Gastrocnemius medialis (tissue), 4 donors: ENCODE data around the gene PLXNA1.

Experiments used
- POLR2A ChIP-seq, 2 donors: fragments of 450-650 bp; IDR thresholded peaks; one replicate each; pipeline ENCODE4 v1.6.1; 2017; ENCODE audit warnings: antibody characterized with exemption in 2 of 2, mild to moderate bottlenecking in 2 of 2, moderate library complexity in 2 of 2
- TF ChIP-seq, protein P1 (sequence below), 5 experiments: fragments of 450-650 bp in 3 of 5; fragments of 200-600 bp in 2 of 5; sonication (generic) in 2 of 5; IDR thresholded peaks in 4 of 5; conservative IDR thresholded peaks in 1 of 5; 1 replicate in 4 of 5; 2 replicates in 1 of 5; pipeline ENCODE4 v1.5.1; 2016 to 2019; ENCODE audit warnings: antibody characterized with exemption in 5 of 5, mild to moderate bottlenecking in 3 of 5, moderate library complexity in 3 of 5

DNA sequence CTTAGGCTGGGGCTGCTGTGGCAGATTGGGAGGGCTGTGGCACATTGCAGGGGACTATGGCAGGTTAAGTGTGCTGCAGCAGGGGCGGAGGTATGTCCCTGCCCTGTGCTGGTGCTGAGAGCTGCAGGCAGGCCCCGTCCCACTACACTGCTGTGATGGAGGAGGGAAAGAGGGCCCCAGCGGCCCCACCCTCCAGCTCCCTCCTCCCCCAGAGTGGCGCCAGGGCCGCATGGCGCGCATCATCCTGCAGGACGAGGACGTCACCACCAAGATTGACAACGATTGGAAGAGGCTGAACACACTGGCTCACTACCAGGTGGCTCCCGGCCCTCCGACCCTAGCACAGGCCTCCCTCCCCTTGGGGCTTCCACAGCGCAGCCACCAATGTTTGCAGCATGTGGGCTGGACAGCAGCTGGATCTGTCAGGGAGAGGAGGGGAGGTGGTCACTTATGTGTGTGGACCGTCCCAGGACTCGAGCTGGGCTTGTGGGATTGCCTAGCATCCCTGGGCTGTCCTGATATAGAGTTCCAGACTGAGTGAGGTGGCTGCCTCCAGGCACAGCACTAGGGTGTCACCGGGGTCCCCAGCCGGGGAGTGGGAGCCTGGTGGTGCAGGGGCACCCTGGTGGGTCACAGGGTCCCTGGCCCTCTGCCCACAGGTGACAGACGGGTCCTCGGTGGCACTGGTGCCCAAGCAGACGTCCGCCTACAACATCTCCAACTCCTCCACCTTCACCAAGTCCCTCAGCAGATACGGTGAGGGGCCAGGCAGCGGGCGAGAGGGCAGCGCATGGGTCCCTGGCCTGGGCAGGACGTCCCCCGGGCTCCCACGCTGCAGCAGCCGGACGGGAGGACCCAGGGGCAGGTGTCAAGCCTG, 46.1 kb downstream of the PLXNA1 start:
- TF ChIP-seq, protein P1, sequence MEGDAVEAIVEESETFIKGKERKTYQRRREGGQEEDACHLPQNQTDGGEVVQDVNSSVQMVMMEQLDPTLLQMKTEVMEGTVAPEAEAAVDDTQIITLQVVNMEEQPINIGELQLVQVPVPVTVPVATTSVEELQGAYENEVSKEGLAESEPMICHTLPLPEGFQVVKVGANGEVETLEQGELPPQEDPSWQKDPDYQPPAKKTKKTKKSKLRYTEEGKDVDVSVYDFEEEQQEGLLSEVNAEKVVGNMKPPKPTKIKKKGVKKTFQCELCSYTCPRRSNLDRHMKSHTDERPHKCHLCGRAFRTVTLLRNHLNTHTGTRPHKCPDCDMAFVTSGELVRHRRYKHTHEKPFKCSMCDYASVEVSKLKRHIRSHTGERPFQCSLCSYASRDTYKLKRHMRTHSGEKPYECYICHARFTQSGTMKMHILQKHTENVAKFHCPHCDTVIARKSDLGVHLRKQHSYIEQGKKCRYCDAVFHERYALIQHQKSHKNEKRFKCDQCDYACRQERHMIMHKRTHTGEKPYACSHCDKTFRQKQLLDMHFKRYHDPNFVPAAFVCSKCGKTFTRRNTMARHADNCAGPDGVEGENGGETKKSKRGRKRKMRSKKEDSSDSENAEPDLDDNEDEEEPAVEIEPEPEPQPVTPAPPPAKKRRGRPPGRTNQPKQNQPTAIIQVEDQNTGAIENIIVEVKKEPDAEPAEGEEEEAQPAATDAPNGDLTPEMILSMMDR (IDR thresholded peaks at IDR 0.05 in 4 of 5, conservative IDR thresholded peaks at IDR 0.05 in 1 of 5): no peak
- TF ChIP-seq POLR2A (IDR thresholded peaks at IDR 0.05): no peak
